SU-DHL-6 (cell line): Measurements from ENCODE around the gene BRD9.

Experiments used
- EZH2phosphoT487 ChIP-seq: fragments of 200-600 bp; sonication (generic), shearing (Covaris generic); conservative IDR thresholded peaks from 2 replicates; pipeline ENCODE4 v1.6.1; 2018; ENCODE audit warnings: mild to moderate bottlenecking, antibody characterized with exemption, low read length, moderate library complexity, mixed read lengths
- TF ChIP-seq, protein P1 (sequence below): fragments of 200-600 bp; sonication (generic); IDR thresholded peaks from one replicate; pipeline ENCODE4 v1.5.1; 2017; ENCODE audit warnings: antibody characterized with exemption, mild to moderate bottlenecking, low read length, moderate library complexity; ENCODE audit not compliant: insufficient read depth, poor library complexity, severe bottlenecking

GRCh38 chr5:852431-853401 lies 39.9 kb downstream of the BRD9 start:
- TF ChIP-seq, protein P1, sequence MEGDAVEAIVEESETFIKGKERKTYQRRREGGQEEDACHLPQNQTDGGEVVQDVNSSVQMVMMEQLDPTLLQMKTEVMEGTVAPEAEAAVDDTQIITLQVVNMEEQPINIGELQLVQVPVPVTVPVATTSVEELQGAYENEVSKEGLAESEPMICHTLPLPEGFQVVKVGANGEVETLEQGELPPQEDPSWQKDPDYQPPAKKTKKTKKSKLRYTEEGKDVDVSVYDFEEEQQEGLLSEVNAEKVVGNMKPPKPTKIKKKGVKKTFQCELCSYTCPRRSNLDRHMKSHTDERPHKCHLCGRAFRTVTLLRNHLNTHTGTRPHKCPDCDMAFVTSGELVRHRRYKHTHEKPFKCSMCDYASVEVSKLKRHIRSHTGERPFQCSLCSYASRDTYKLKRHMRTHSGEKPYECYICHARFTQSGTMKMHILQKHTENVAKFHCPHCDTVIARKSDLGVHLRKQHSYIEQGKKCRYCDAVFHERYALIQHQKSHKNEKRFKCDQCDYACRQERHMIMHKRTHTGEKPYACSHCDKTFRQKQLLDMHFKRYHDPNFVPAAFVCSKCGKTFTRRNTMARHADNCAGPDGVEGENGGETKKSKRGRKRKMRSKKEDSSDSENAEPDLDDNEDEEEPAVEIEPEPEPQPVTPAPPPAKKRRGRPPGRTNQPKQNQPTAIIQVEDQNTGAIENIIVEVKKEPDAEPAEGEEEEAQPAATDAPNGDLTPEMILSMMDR = no peak
- TF ChIP-seq EZH2phosphoT487 = no peak
